IMR-90 (cell line): ENCODE measurements around the gene ATP7A. TPM values are rescaled to one million over a fixed set of nuclear protein-coding genes. Genes with fewer than 3 reads are reported as not detected.

ENCODE experiments used
- ATAC-seq: fragments of 200-7000 bp; cut with Tn5 transposase; 2 replicates; pipeline ENCODE4 v1.9.1; 2020; ENCODE audit warnings: low read depth, mild to moderate bottlenecking, moderate library complexity
- BruUV-seq: library from RNA; stranded (reverse); fragments of 400-500 nt; replicated peaks from 2 replicates; lab custom pipeline; 2021; lab: Mats Ljungman, UMichigan
- CTCF ChIA-PET: fragments of 300-600 bp; formaldehyde crosslinking; extraction: SDS; loops from one replicate; lab custom pipeline; 2021; ENCODE audit warnings: antibody characterized with exemption; lab: Yijun Ruan, JAX
- POLR2A ChIA-PET: fragments of 300-600 bp; sonication (Branson Sonifier 250); formaldehyde crosslinking; loops from one replicate; lab custom pipeline; 2022; ENCODE audit warnings: antibody characterized with exemption; ENCODE audit not compliant: unreplicated experiment; lab: Charles Lee
- DNase-seq: peaks from one replicate; pipeline ENCODE4 v3.0.0; 2013
- H2AFZ ChIP-seq: replicated peaks from 2 replicates; pipeline ENCODE3; 2013; ENCODE audit warnings: low read length, mild to moderate bottlenecking; ENCODE audit not compliant: poor library complexity
- H2AK5ac ChIP-seq: 2 replicates; pipeline ENCODE4 v1.6.1; 2013; ENCODE audit warnings: low read depth, low read length, inconsistent platforms
- H2AK9ac ChIP-seq: replicated peaks from 2 replicates; pipeline ENCODE3; 2013; ENCODE audit warnings: mild to moderate bottlenecking, low read depth, low read length, moderate library complexity; ENCODE audit not compliant: poor library complexity
- H2BK120ac ChIP-seq: 2 replicates; pipeline ENCODE4 v1.6.1; 2013; ENCODE audit warnings: low read depth, low read length, inconsistent platforms
- H2BK15ac ChIP-seq: 3 replicates; pipeline ENCODE4 v1.6.1; 2013; ENCODE audit warnings: low read depth, low read length, inconsistent platforms
- H2BK20ac ChIP-seq: 2 replicates; pipeline ENCODE4 v1.6.1; 2013; ENCODE audit warnings: low read depth, mild to moderate bottlenecking, inconsistent platforms, low read length, moderate library complexity
- H2BK5ac ChIP-seq: 2 replicates; pipeline ENCODE4 v1.6.1; 2013; ENCODE audit warnings: mild to moderate bottlenecking, low read depth, low read length, inconsistent platforms; ENCODE audit not compliant: poor library complexity, severe bottlenecking
- H3K14ac ChIP-seq: replicated peaks from 2 replicates; pipeline ENCODE4 v1.6.1; 2013; ENCODE audit warnings: low read depth, low read length, inconsistent platforms
- H3K18ac ChIP-seq: 2 replicates; pipeline ENCODE4 v1.6.1; 2013; ENCODE audit warnings: low read depth, low read length, control low read depth
- H3K23ac ChIP-seq: 2 replicates; pipeline ENCODE4 v1.6.1; 2013; ENCODE audit warnings: low read depth, low read length, inconsistent platforms
- H3K27ac ChIP-seq: 2 replicates; pipeline ENCODE4 v1.5.1; 2013; ENCODE audit warnings: mild to moderate bottlenecking, control low read depth, low read length; ENCODE audit not compliant: insufficient read depth
- H3K27me3 ChIP-seq: 2 replicates; pipeline ENCODE4 v1.6.1; 2013; ENCODE audit warnings: low read length; ENCODE audit not compliant: control insufficient read depth, insufficient read depth
- H3K36me3 ChIP-seq: 2 replicates; pipeline ENCODE4 v1.6.1; 2013; ENCODE audit warnings: low read length, mixed read lengths; ENCODE audit not compliant: control insufficient read depth, insufficient read depth
- H3K4ac ChIP-seq: 2 replicates; pipeline ENCODE4 v1.6.1; 2013; ENCODE audit warnings: low read depth, low read length, inconsistent platforms
- H3K4me1 ChIP-seq: 2 replicates; pipeline ENCODE4 v1.6.1; 2013; ENCODE audit warnings: low read length, mixed read lengths; ENCODE audit not compliant: control insufficient read depth, insufficient read depth
- H3K4me2 ChIP-seq: 2 replicates; pipeline ENCODE4 v1.6.1; 2013; ENCODE audit warnings: low read depth, mild to moderate bottlenecking, control low read depth, low read length, moderate library complexity
- H3K4me3 ChIP-seq: 2 replicates; pipeline ENCODE4 v1.5.1; 2013; ENCODE audit warnings: low read depth, mild to moderate bottlenecking, control low read depth, low read length, moderate library complexity; ENCODE audit not compliant: insufficient read depth
- H3K56ac ChIP-seq: 2 replicates; pipeline ENCODE4 v1.6.1; 2013; ENCODE audit warnings: low read length, inconsistent platforms; ENCODE audit not compliant: insufficient read depth; ENCODE audit errors: extremely low read depth
- H3K79me1 ChIP-seq, 2 experiments: 2 replicates each; pipeline ENCODE4 v1.6.1; 2013; ENCODE audit warnings: low read length in 2 of 2, inconsistent platforms in 1 of 2, low read depth in 1 of 2
- H3K9ac ChIP-seq: 2 replicates; pipeline ENCODE4 v1.6.1; 2013; ENCODE audit warnings: low read depth, low read length, control low read depth
- H3K9me1 ChIP-seq: 2 replicates; pipeline ENCODE4 v1.6.1; 2013; ENCODE audit warnings: low read length, inconsistent platforms; ENCODE audit not compliant: insufficient read depth
- H3K9me3 ChIP-seq: 2 replicates; pipeline ENCODE4 v1.6.1; 2013; ENCODE audit warnings: low read length; ENCODE audit not compliant: control insufficient read depth, insufficient read depth
- H4K20me1 ChIP-seq: 2 replicates; pipeline ENCODE4 v1.6.1; 2013; ENCODE audit warnings: low read length, inconsistent platforms; ENCODE audit not compliant: insufficient read depth
- H4K5ac ChIP-seq: 2 replicates; pipeline ENCODE4 v1.6.1; 2013; ENCODE audit warnings: mild to moderate bottlenecking, low read depth, low read length, control low read depth
- H4K8ac ChIP-seq, 2 experiments: 2 replicates each; pipeline ENCODE4 v1.6.1; 2013; ENCODE audit warnings: low read depth in 2 of 2, low read length in 2 of 2, control low read depth in 1 of 2, inconsistent platforms in 1 of 2
- H4K91ac ChIP-seq: 2 replicates; pipeline ENCODE4 v1.6.1; 2013; ENCODE audit warnings: low read depth, low read length, inconsistent platforms; ENCODE audit not compliant: insufficient read depth
- CEBPB ChIP-seq: IDR thresholded peaks from 2 replicates; pipeline ENCODE4 v1.6.1; 2012; ENCODE audit warnings: low read depth, low read length, improper control_type of control experiment
- MAFK ChIP-seq: IDR thresholded peaks from 2 replicates; pipeline ENCODE4 v1.6.1; 2012; ENCODE audit warnings: low read depth, low read length, improper control_type of control experiment
- RCOR1 ChIP-seq: IDR thresholded peaks from 2 replicates; pipeline ENCODE4 v1.6.1; 2012; ENCODE audit warnings: mild to moderate bottlenecking, low read length, improper control_type of control experiment; ENCODE audit not compliant: insufficient replicate concordance
- dilution Hi-C: fragments of 300-500 bp; cut with HindIII; formaldehyde crosslinking; loops from one replicate; pipeline ENCODE4 v1.14.3; 2018; ENCODE audit warnings: low sequenced_read_pairs; ENCODE audit not compliant: unreplicated experiment
- in situ Hi-C: fragments of 300-500 bp; cut with MboI; formaldehyde crosslinking; loops from 3 replicates; pipeline ENCODE4 v1.14.3; 2019; ENCODE audit warnings: low sequenced_read_pairs, inconsistent platforms, mixed read lengths
- intact Hi-C: fragments of 100-400 bp; cut with micrococcal nuclease; formaldehyde crosslinking; loops from 2 replicates; pipeline ENCODE4 v1.10.0; 2022
- microRNA-seq, 2 experiments: library from miRNA; stranded (forward) in 1 of 2; unstranded in 1 of 2; fragments of 10-50 nt in 1 of 2; fragments of <30 nt in 1 of 2; gene quantifications in 1 of 2; microRNA quantifications in 1 of 2; one replicate each; pipeline versions ENCODE3 to v1.1.0; 2013 to 2020; ENCODE audit not compliant: insufficient read depth in 1 of 2, insufficient read length in 1 of 2, unreplicated experiment in 1 of 2
- polyA plus RNA-seq, 3 experiments: library from polyadenylated mRNA; depleted of rRNA; stranded (reverse); fragments of >200 nt; gene quantifications; 2 replicates each; pipeline ENCODE4 v1.2.3, GENCODE V29; 2012; ENCODE audit warnings: low replicate concordance in 1 of 3
- small RNA-seq, 5 experiments: library from RNA; depleted of rRNA; stranded (forward); fragments of <200 nt; gene quantifications; one replicate each; pipeline ENCODE3, GENCODE V24; 2012
- total RNA-seq: library from RNA; depleted of rRNA; stranded (reverse); fragments of >200 nt; gene quantifications from 2 replicates; pipeline ENCODE4 v1.2.3, GENCODE V29; 2012; rRNA removed
- TF ChIP-seq, protein P1 (sequence below): conservative IDR thresholded peaks from 2 replicates; pipeline ENCODE4 v1.5.1; 2012; ENCODE audit warnings: mild to moderate bottlenecking, low read depth, low read length, improper control_type of control experiment

ATP7A gene
- total and polyA plus RNA-seq, 2 of the 4 experiments (the other 2 are of a cell fraction), result 4.2 to 22.4 TPM

DNA sequence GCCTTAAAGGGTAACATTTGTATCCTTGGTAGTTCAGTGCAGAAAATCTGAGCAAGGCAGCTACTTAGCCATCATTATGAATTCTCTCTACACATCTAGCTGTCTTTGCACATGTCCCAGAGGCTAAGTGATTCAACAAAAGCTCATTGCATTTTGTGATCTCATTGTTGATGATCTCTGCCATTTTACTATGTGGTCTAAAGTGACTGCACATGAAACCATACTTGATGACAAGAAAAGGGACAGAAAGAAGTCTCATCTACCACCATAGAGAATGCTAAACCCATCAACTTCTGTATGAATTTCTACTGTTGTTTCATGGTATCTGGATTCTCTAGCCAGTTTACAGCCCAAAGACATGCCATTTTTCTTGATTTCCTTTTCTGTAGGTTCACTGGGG, 187.6 kb downstream of the ATP7A start:
- Histone ChIP-seq H3K27ac (no peak overlapping the region), H3K9me3 (no peaks in the 10 kb centered on the region), H3K14ac (no peak overlapping the region), H2AK9ac (no peak overlapping the region), H2BK5ac (no peak overlapping the region), H4K5ac (no peak overlapping the region), H2BK120ac (no peak overlapping the region), H3K9ac (no peak overlapping the region), H3K18ac (no peak overlapping the region), H3K4me1 (peaks cover 3% of the 10 kb centered on the region; the same call in 1 of the 2 replicates), H2AFZ (no peak overlapping the region), H3K79me1 (peaks cover 0 to 5% of the 10 kb centered on the region in 2 experiments; a peak in 1 of 4 replicates), H3K4me3 (no peak overlapping the region), H3K56ac (no peak overlapping the region), H2BK20ac (no peak overlapping the region), H4K20me1 (no peaks in the 10 kb centered on the region), H2BK15ac (no peak overlapping the region), H2AK5ac (no peak overlapping the region), H3K23ac (no peak overlapping the region), H4K8ac (no peak overlapping the region), H3K27me3 (no peaks in the 10 kb centered on the region; the same call in 1 of the 2 replicates), H3K4ac (no peak overlapping the region), H4K91ac (no peak overlapping the region), H3K4me2 (no peak overlapping the region), H3K36me3 (no peaks in the 10 kb centered on the region), H3K9me1 (no peaks in the 10 kb centered on the region)
- POLR2A ChIA-PET, result no interaction called here
- no TSS peak for BruUV-seq
- CTCF ChIA-PET, result no interaction called here
- DNase-seq (no peak), ATAC-seq (no peak)
- intact Hi-C loops, result no loop called here
- in situ Hi-C loops, result no loop called here
- dilution Hi-C loops, result no loop called here
- no peak for TF ChIP-seq RCOR1
- no peak for TF ChIP-seq CEBPB
- TF ChIP-seq, protein P1, sequence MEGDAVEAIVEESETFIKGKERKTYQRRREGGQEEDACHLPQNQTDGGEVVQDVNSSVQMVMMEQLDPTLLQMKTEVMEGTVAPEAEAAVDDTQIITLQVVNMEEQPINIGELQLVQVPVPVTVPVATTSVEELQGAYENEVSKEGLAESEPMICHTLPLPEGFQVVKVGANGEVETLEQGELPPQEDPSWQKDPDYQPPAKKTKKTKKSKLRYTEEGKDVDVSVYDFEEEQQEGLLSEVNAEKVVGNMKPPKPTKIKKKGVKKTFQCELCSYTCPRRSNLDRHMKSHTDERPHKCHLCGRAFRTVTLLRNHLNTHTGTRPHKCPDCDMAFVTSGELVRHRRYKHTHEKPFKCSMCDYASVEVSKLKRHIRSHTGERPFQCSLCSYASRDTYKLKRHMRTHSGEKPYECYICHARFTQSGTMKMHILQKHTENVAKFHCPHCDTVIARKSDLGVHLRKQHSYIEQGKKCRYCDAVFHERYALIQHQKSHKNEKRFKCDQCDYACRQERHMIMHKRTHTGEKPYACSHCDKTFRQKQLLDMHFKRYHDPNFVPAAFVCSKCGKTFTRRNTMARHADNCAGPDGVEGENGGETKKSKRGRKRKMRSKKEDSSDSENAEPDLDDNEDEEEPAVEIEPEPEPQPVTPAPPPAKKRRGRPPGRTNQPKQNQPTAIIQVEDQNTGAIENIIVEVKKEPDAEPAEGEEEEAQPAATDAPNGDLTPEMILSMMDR, result no peak
- TF ChIP-seq MAFK, result no peak

Small RNAs within 50 kb of the gene (microRNA-seq; reads per million reads assigned to microRNA genes)
- gene RN7SL460P (ENCODE audit: insufficient read depth, insufficient read length), result not detected

Small RNAs within 50 kb of the gene (small RNA-seq; reads per million reads assigned to genes)
- gene RN7SL460P, result 0 reads per million in 5 experiments

Other genes with a start within 250 kb of the ATP7A start
- 73.8 and 96.1 TPM in 2 replicates for gene ATRX, start 124.5 kb upstream of the ATP7A start, total RNA-seq
- 20.3 and 20.7 TPM in 2 replicates for gene ATRX, start 124.5 kb upstream of the ATP7A start, polyA plus RNA-seq (2012; rRNA removed)
- 74.7 and 82.8 TPM in 2 replicates for gene MAGT1, start 15.3 kb upstream of the ATP7A start, total RNA-seq
- gene MAGT1, start 15.3 kb upstream of the ATP7A start, polyA plus RNA-seq (2012; rRNA removed), result 25.3 and 27.3 TPM in 2 replicates
- gene COX7B, start 11.2 kb upstream of the ATP7A start, total RNA-seq, result 330 and 336 TPM in 2 replicates
- gene COX7B, start 11.2 kb upstream of the ATP7A start, polyA plus RNA-seq (2012; rRNA removed), result 768 and 912 TPM in 2 replicates
- gene PGAM4, start 58.9 kb downstream of the ATP7A start, total RNA-seq, result 0.72 TPM in 1 of 2 replicates, not detected in the other
- gene PGAM4, start 58.9 kb downstream of the ATP7A start, polyA plus RNA-seq (2012; rRNA removed), result 0.46 TPM in 1 of 2 replicates, not detected in the other
- gene PGK1, start 193.6 kb downstream of the ATP7A start, total RNA-seq, result 498 and 509 TPM in 2 replicates
- 534 and 744 TPM in 2 replicates for gene PGK1, start 193.6 kb downstream of the ATP7A start, polyA plus RNA-seq (2012; rRNA removed)
- gene TAF9B, start 229.0 kb downstream of the ATP7A start, total RNA-seq, result 21.5 and 35.3 TPM in 2 replicates
- 11.9 and 12.4 TPM in 2 replicates for gene TAF9B, start 229.0 kb downstream of the ATP7A start, polyA plus RNA-seq (2012; rRNA removed)